Placental epithelial cell (primary cell): ENCODE results near the gene IPO5. TPM values are rescaled to one million over a fixed set of nuclear protein-coding genes. Genes with fewer than 3 reads are reported as not detected.

Experiments used
- small RNA-seq: library from RNA; depleted of rRNA; stranded (forward); fragments of <200 nt; gene quantifications from one replicate; pipeline ENCODE3, GENCODE V24; 2012
- total RNA-seq: library from RNA; depleted of rRNA; stranded (reverse); fragments of >200 nt; gene quantifications from 2 replicates; pipeline ENCODE4 v1.2.3, GENCODE V29; 2012

IPO5 gene
- total RNA-seq, result 78.9 and 95.1 TPM in 2 replicates

GRCh38 chr13:97953376-97953970, at the start of gene IPO5:
Gene IPO5, plus strand, starts transcription at chr13:97953675. Its CDS starts 23,022 bp downstream, at chr13:97976697.

Small RNAs within 50 kb of the gene (small RNA-seq; reads per million reads assigned to genes)
- gene FTLP8, result not detected

Other genes with a start within 250 kb of the IPO5 start
- gene FARP1, start 189.4 kb downstream of the IPO5 start, total RNA-seq, result 15.7 and 20.0 TPM in 2 replicates
- not detected in 2 replicates for gene RNF113B, start 223.6 kb downstream of the IPO5 start, total RNA-seq